Dedifferentiated amniotic fluid mesenchymal stem cell (primary cell): ENCODE measurements around the gene UCK2.
"Not testable (repeated sequence)": the region's sequence is repeated elsewhere in the genome, so short reads cannot be mapped to it uniquely, and the experiment has no call there.

Experiments used
- DNase-seq: peaks from one replicate; pipeline ENCODE4 v3.0.0-alpha.2; 2016; ENCODE audit errors: extremely low spot score

The UCK2 gene

GRCh38 chr1:165827268-165828102 lies at the start of gene UCK2:
Gene UCK2 (plus strand): TSS chr1:165827614. CDS start chr1:165827834, 220 bp downstream.
- peak; percentile 62 for DNase-seq

GRCh38 chr1:165778197-165778596 lies 49.2 kb upstream of the UCK2 start:
- not testable (repeated sequence) for DNase-seq

GRCh38 chr1:165783519-165783918 lies 43.9 kb upstream of the UCK2 start:
- DNase-seq: not testable (repeated sequence)

- no peak for DNase-seq
Observed at GRCh38 chr1:165787741-165788140, 39.7 kb upstream of the UCK2 start.

- no peak for DNase-seq
Observed at GRCh38 chr1:165793951-165794350, 33.5 kb upstream of the UCK2 start.

GRCh38 chr1:165795894-165796293 lies 31.5 kb upstream of the UCK2 start:
- DNase-seq: no peak

GRCh38 chr1:165799387-165799786 lies 28.0 kb upstream of the UCK2 start:
- DNase-seq: no peak

GRCh38 chr1:165804513-165804912 lies 22.9 kb upstream of the UCK2 start:
- not testable (repeated sequence) for DNase-seq

- no peak for DNase-seq
Observed at GRCh38 chr1:165807613-165808012, 19.8 kb upstream of the UCK2 start.

GRCh38 chr1:165815725-165816124 lies 11.7 kb upstream of the UCK2 start:
- no peak for DNase-seq

- no peak for DNase-seq
Observed at GRCh38 chr1:165816157-165816556, 11.3 kb upstream of the UCK2 start.

GRCh38 chr1:165816826-165817497 lies 10.5 kb upstream of the UCK2 start:
- DNase-seq: no peak

- no peak for DNase-seq
Observed at GRCh38 chr1:165823552-165824268, 3.7 kb upstream of the UCK2 start.

- DNase-seq: no peak
Observed at GRCh38 chr1:165824269-165824643, 3.2 kb upstream of the UCK2 start.

- DNase-seq: no peak
Observed at GRCh38 chr1:165826565-165827267, 698 bp upstream of the UCK2 start.

- no peak for DNase-seq
Observed at GRCh38 chr1:165828103-165828668, 772 bp downstream of the UCK2 start.

- DNase-seq: peak; percentile 83
Observed at GRCh38 chr1:165828669-165829329, 1.4 kb downstream of the UCK2 start.

- no peak for DNase-seq
Observed at GRCh38 chr1:165829888-165830287, 2.5 kb downstream of the UCK2 start.

- DNase-seq: no peak
Observed at GRCh38 chr1:165831146-165831545, 3.7 kb downstream of the UCK2 start.

- DNase-seq: no peak
Observed at GRCh38 chr1:165832902-165833301, 5.5 kb downstream of the UCK2 start.

- no peak for DNase-seq
Observed at GRCh38 chr1:165833358-165833757, 5.9 kb downstream of the UCK2 start.
